GM12891 (cell line): ENCODE data around the gene POFUT2.

Experiments
- PAX5 ChIP-seq: IDR thresholded peaks from 2 replicates; pipeline ENCODE4 v1.6.1; 2011; ENCODE audit warnings: low read length, moderate library complexity, mild to moderate bottlenecking; ENCODE audit not compliant: insufficient read depth, severe bottlenecking
- POLR2A ChIP-seq: IDR thresholded peaks from 2 replicates; pipeline ENCODE4 v1.6.1; 2011; ENCODE audit warnings: low read depth, low read length, control low read depth
- POLR2AphosphoS5 ChIP-seq: IDR thresholded peaks from 2 replicates; pipeline ENCODE4 v1.6.1; 2011; ENCODE audit warnings: low read depth, low read length, control low read depth
- POU2F2 ChIP-seq: IDR thresholded peaks from 2 replicates; pipeline ENCODE4 v1.6.1; 2011; ENCODE audit warnings: low read depth, mild to moderate bottlenecking, control low read depth, low read length, moderate library complexity
- SPI1 ChIP-seq: IDR thresholded peaks from 2 replicates; pipeline ENCODE4 v1.6.1; 2011; ENCODE audit warnings: low read depth, low read length, control low read depth
- TAF1 ChIP-seq: IDR thresholded peaks from 2 replicates; pipeline ENCODE4 v1.6.1; 2011; ENCODE audit warnings: low read depth, low read length, control low read depth

DNA sequence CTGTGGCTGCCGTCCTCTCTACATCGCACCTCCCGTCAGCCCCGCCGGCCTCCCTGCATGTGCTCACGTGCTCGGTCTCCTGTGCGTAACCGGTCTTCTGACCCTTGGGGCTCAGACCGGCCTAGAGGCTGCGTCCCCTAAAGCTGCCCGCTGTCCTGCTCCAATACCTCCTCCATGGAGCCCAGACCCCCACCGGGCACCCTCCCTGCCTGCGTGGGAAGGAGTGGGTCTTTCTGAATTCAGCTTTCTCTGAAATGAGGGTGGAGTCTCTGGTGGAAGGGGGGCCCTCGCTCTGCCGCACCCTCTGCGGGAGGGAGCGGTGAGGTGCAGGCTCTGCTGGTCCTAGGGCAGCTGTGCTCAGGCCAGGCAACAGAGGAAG lies 18.7 kb upstream of the POFUT2 start:
- TF ChIP-seq TAF1: no peak
- no peak for TF ChIP-seq POLR2A
- TF ChIP-seq POLR2AphosphoS5: no peak
- TF ChIP-seq POU2F2: no peak
- TF ChIP-seq PAX5: no peak
- TF ChIP-seq SPI1: no peak
